DOHH2 (cell line): ENCODE measurements around the gene TNFRSF19.
"Not testable (repeated sequence)": the region's sequence is repeated elsewhere in the genome, so short reads cannot be mapped to it uniquely, and the experiment has no call there.

Source experiments
- H3F3A ChIP-seq: fragments of 200-600 bp; sonication (generic), shearing (Covaris generic); 2 replicates; pipeline ENCODE4 v1.6.0; 2016; ENCODE audit warnings: antibody characterized with exemption, mild to moderate bottlenecking; ENCODE audit not compliant: control insufficient read depth, insufficient read depth
- H3K27ac ChIP-seq: fragments of 200-600 bp; sonication (generic); 2 replicates; pipeline ENCODE4 v1.5.1; 2014; ENCODE audit warnings: low read depth, mild to moderate bottlenecking, low read length, moderate library complexity
- H3K27me3 ChIP-seq: fragments of 200-600 bp; sonication (generic); 2 replicates; pipeline ENCODE4 v1.6.1; 2014; ENCODE audit warnings: mild to moderate bottlenecking, low read length, mixed read lengths; ENCODE audit not compliant: control insufficient read depth
- H3K36me3 ChIP-seq: fragments of 200-600 bp; sonication (generic); 2 replicates; pipeline ENCODE4 v1.6.1; 2014; ENCODE audit warnings: mild to moderate bottlenecking, low read length, moderate library complexity, mixed read lengths; ENCODE audit not compliant: control insufficient read depth
- H3K4me1 ChIP-seq: fragments of 200-600 bp; sonication (generic); 2 replicates; pipeline ENCODE4 v1.6.1; 2014; ENCODE audit warnings: mild to moderate bottlenecking, low read length, mixed read lengths; ENCODE audit not compliant: control insufficient read depth
- H3K4me2 ChIP-seq: fragments of 200-600 bp; sonication (generic); 2 replicates; pipeline ENCODE4 v1.6.0; 2014; ENCODE audit warnings: mild to moderate bottlenecking, low read length, moderate library complexity
- H3K4me3 ChIP-seq: fragments of 200-600 bp; sonication (generic); 2 replicates; pipeline ENCODE4 v1.5.1; 2014; ENCODE audit warnings: mild to moderate bottlenecking, low read length, mixed read lengths
- H3K79me2 ChIP-seq: fragments of 200-600 bp; sonication (generic); 2 replicates; pipeline ENCODE4 v1.6.1; 2014; ENCODE audit warnings: mild to moderate bottlenecking, low read length, mixed read lengths; ENCODE audit not compliant: control insufficient read depth
- H3K9me2 ChIP-seq: fragments of 200-600 bp; sonication (generic); replicated peaks from 2 replicates; pipeline ENCODE4 v1.6.1; 2014; ENCODE audit warnings: mild to moderate bottlenecking, low read length, mixed read lengths; ENCODE audit not compliant: control insufficient read depth
- H3K9me3 ChIP-seq: fragments of 200-600 bp; sonication (generic); 2 replicates; pipeline ENCODE4 v1.6.1; 2014; ENCODE audit warnings: antibody characterized with exemption, low read length, mixed read lengths; ENCODE audit not compliant: control insufficient read depth, insufficient read depth
- H4K20me1 ChIP-seq: fragments of 200-600 bp; sonication (generic); 2 replicates; pipeline ENCODE4 v1.6.0; 2014; ENCODE audit warnings: low read depth, mild to moderate bottlenecking, antibody characterized with exemption, low read length, moderate library complexity; ENCODE audit not compliant: control insufficient read depth, insufficient read depth
- CTCF ChIP-seq: fragments of 200-600 bp; sonication (generic); IDR thresholded peaks from one replicate; pipeline ENCODE4 v1.5.1; 2014; ENCODE audit warnings: antibody characterized with exemption, mild to moderate bottlenecking, low read depth, low read length; ENCODE audit not compliant: poor library complexity, severe bottlenecking
- EZH2phosphoT487 ChIP-seq: fragments of 200-600 bp; sonication (generic); IDR thresholded peaks from 2 replicates; pipeline ENCODE4 v1.6.1; 2017; ENCODE audit warnings: borderline replicate concordance, mild to moderate bottlenecking, antibody characterized with exemption, low read length, moderate library complexity, mixed read lengths

Gene TNFRSF19

GRCh38 chr13:23674795-23675640, 104.8 kb downstream of the TNFRSF19 start:
- H3K9me3 ChIP-seq: no peaks in the 10 kb centered on the region

DNA sequence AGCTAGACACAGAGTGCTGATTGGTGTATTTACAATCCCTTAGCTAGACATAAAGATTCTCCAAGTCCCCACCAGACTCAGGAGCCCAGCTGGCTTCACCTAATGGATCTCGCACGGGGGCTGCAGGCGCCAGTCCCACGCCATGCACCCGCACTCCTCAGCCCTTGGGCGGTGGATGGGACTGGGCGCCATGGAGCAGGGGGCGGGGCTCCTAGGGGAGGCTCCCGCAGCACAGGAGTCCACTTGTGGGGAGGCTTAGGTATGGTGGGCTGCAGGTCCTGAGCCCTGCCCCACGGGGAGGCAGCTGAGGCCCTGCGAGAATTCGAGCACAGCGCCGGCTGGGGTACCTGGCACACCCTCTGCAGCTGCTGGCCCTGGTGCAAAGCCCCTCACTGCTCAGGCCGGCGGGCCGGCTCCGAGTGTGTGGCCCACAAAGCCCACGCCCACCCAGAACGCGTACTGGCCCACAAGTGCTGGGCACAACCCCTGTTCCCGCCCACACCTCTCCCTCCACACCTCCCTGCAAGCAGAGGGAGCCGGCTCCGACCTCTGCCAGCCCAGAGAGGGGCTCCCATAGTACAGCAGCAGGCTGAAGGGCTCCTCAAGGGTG, 107.6 kb downstream of the TNFRSF19 start:
- not testable (repeated sequence) for H3K9me2 ChIP-seq, H3K27me3 ChIP-seq, H3K27ac ChIP-seq, H3K79me2 ChIP-seq, H3K36me3 ChIP-seq, H3K4me3 ChIP-seq, H4K20me1 ChIP-seq, H3K4me2 ChIP-seq, H3F3A ChIP-seq, H3K4me1 ChIP-seq, H3K9me3 ChIP-seq

More at GRCh38 chr13:23674795-23675640, 104.8 kb downstream of the TNFRSF19 start:
- no peaks in the 10 kb centered on the region for H3K36me3 ChIP-seq
- no peaks in the 10 kb centered on the region for H4K20me1 ChIP-seq
- no peak overlapping the region for H3K4me2 ChIP-seq
- H3K79me2 ChIP-seq: no peaks in the 10 kb centered on the region
- no peaks in the 10 kb centered on the region for H3K9me2 ChIP-seq
- no peak overlapping the region for H3K27ac ChIP-seq
- H3F3A ChIP-seq: no peaks in the 10 kb centered on the region
- TF ChIP-seq CTCF (no peak), EZH2phosphoT487 (no peak)
- no peak overlapping the region for H3K4me3 ChIP-seq
- peaks cover 6% of the 10 kb centered on the region; the same call in 1 of the 2 replicates for H3K27me3 ChIP-seq
- H3K4me1 ChIP-seq: no peaks in the 10 kb centered on the region

GRCh38 chr13:23678795-23679194, 108.6 kb downstream of the TNFRSF19 start:
- no peaks in the 10 kb centered on the region for H3K36me3 ChIP-seq
- TF ChIP-seq CTCF (no peak), EZH2phosphoT487 (no peak)
- no peak overlapping the region for H3K4me3 ChIP-seq
- peaks cover 2% of the 10 kb centered on the region; the same call in 1 of the 2 replicates for H3K27me3 ChIP-seq
- no peaks in the 10 kb centered on the region for H3K4me1 ChIP-seq
- H4K20me1 ChIP-seq: no peaks in the 10 kb centered on the region
- H3K4me2 ChIP-seq: no peak overlapping the region
- H3K9me2 ChIP-seq: no peaks in the 10 kb centered on the region
- no peaks in the 10 kb centered on the region for H3F3A ChIP-seq
- H3K27ac ChIP-seq: no peak overlapping the region
- no peaks in the 10 kb centered on the region for H3K9me3 ChIP-seq
- no peaks in the 10 kb centered on the region for H3K79me2 ChIP-seq

DNA sequence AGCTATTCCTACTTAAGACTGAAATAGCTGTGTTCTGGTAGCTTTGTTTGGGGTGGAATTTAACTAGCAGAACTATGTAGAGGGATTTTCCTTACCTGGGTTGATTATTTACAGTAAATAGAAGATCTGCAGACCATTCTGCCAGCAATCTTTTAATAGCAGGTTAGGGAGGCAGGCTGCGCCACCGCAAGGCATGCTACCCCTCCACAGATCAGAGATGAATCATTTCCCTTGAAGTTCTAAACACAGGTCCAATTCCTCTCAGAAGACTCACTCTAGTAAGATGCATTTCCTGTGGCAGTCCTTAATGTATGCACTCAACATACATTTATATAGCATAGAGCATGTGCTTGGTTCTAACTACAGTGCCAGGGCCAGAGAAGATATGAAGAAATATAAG, 109.0 kb downstream of the TNFRSF19 start:
- H3K4me1 ChIP-seq: no peaks in the 10 kb centered on the region
- H3K4me2 ChIP-seq: no peak overlapping the region
- H3K9me3 ChIP-seq: no peaks in the 10 kb centered on the region
- H3K27ac ChIP-seq: no peak overlapping the region
- H3K36me3 ChIP-seq: no peaks in the 10 kb centered on the region
- H3K4me3 ChIP-seq: no peak overlapping the region
- no peaks in the 10 kb centered on the region for H3F3A ChIP-seq
- TF ChIP-seq CTCF (no peak), EZH2phosphoT487 (no peak)
- H3K9me2 ChIP-seq: no peaks in the 10 kb centered on the region
- H3K79me2 ChIP-seq: no peaks in the 10 kb centered on the region
- no peaks in the 10 kb centered on the region for H3K27me3 ChIP-seq
- no peaks in the 10 kb centered on the region for H4K20me1 ChIP-seq
